HL-60 (cell line): ENCODE data around the gene CDC42BPA.

Source experiments
- POLR2AphosphoS5 ChIP-seq: IDR thresholded peaks from 2 replicates; pipeline ENCODE4 v1.6.1; 2012; ENCODE audit warnings: low read depth
- REST ChIP-seq: IDR thresholded peaks from 2 replicates; pipeline ENCODE4 v1.6.1; 2012; ENCODE audit warnings: low read depth; ENCODE audit not compliant: insufficient replicate concordance
- SPI1 ChIP-seq: IDR thresholded peaks from 2 replicates; pipeline ENCODE4 v1.6.1; 2012; ENCODE audit warnings: low read depth, mild to moderate bottlenecking, borderline replicate concordance
- TF ChIP-seq, protein P1 (sequence below): IDR thresholded peaks from one replicate; pipeline ENCODE4 v1.5.1; 2011; ENCODE audit warnings: low read length, control low read depth, inconsistent platforms; ENCODE audit not compliant: insufficient read depth

- TF ChIP-seq SPI1 (no peak), POLR2AphosphoS5 (no peak), REST (no peak)
- TF ChIP-seq, protein P1, sequence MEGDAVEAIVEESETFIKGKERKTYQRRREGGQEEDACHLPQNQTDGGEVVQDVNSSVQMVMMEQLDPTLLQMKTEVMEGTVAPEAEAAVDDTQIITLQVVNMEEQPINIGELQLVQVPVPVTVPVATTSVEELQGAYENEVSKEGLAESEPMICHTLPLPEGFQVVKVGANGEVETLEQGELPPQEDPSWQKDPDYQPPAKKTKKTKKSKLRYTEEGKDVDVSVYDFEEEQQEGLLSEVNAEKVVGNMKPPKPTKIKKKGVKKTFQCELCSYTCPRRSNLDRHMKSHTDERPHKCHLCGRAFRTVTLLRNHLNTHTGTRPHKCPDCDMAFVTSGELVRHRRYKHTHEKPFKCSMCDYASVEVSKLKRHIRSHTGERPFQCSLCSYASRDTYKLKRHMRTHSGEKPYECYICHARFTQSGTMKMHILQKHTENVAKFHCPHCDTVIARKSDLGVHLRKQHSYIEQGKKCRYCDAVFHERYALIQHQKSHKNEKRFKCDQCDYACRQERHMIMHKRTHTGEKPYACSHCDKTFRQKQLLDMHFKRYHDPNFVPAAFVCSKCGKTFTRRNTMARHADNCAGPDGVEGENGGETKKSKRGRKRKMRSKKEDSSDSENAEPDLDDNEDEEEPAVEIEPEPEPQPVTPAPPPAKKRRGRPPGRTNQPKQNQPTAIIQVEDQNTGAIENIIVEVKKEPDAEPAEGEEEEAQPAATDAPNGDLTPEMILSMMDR = no peak
These were observed 22.7 kb downstream of the CDC42BPA start for GRCh38 chr1:227295609-227296008.
